ENCODE measurements around the gene MCF2L.

MCF2L gene

DNA sequence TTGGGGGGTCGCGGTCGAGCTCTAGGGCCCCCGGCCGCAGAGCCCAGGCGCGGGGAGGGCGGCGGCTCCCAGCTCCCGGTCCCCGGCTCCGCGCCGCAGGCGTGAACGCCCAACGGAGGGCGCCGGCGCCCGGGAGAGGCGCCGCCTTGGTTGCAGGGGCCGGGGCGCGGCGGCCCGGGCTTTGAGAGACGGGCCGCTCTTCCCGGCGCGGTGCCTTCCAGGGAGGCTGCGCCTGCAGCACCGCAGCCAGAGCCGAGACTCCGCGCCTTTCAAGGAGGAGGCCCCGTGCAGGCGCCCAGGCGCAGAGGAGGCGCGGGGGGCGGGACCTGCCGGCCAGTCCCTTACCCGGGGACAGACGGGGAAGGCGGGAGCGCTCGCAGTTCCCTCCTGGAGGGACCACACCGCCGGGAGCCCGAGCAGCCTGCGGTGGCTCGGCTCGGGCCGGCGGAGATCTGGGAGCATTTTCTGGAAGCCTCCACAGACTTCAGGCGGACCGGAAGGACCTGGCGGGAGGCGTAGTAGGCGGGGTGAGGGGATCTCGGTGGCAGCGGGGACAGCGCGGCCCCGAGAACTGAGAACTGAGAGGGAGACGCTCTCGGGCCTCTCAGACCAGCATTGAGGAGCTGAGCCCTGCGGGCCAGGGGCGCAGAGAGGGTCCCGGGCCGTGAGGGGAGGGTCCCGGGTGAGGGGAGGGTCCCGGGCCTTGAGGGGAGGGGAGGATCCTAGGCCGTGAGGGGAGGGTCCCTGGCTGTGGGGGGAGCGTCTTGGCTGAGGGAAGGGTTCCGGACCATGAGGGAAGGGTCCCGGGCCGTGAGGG lies 25.5 kb upstream of the MCF2L start:
- DNase-seq (ENCODE audit: extremely low spot score, insufficient read length, low read depth) (no peak), FAIRE-seq (no peak)

DNA sequence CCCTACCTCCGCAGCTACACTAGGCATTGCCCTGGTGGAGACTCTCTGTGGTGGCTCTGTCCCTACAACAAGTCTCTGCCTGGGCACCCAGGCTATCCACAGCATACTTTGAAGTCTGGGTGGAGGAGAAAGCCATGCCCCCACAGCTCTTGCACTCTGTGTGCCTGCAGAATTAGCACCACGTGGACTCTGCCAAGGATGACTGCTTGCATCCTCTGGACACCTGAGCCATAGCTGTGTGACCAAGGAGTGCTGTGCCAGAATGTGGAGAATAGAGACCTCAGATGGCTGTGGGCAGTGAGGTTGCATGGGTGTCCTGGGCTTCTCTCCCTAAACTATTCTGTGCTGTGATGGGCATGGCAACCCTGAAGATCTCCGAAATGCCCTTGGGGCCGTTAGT lies 21.2 kb upstream of the MCF2L start:
- FAIRE-seq (no peak), DNase-seq (ENCODE audit: extremely low spot score, insufficient read length, low read depth) (no peak)

DNA sequence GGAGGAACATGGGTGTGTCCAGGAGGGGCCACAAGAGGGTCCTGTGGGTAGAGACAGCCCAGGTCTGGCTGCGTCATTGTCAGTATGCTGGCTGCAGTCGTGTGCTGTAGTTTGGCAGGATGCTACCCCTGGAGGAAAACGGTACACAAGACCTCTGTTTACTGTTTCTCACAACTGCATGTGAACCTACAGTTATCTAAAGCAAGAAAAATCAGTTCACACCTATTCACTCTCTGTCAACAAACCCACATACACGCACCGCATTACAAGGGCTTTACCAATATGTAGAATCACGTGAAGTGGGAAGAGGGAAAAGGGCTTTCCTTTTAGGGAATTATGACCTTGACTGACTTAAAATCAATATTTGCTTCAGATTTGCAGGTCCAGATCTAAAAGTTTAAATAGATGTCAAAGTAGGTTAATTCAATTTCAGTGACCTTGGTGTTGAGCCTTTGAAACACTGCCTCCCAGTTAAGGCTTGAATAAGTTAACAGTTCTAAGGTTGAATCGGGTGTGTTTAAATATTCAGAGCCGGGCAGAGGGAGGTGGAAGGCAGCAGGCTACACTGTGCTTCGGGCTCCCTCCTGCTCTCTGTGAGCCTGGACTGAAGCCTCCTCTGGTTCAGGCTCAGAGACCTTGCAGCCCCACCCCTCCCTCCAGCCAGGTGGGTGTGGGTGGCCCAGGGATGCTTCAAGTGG lies 17.2 kb upstream of the MCF2L start:
- no peak for DNase-seq (ENCODE audit: extremely low spot score, insufficient read length, low read depth)
- no peak for FAIRE-seq

DNA sequence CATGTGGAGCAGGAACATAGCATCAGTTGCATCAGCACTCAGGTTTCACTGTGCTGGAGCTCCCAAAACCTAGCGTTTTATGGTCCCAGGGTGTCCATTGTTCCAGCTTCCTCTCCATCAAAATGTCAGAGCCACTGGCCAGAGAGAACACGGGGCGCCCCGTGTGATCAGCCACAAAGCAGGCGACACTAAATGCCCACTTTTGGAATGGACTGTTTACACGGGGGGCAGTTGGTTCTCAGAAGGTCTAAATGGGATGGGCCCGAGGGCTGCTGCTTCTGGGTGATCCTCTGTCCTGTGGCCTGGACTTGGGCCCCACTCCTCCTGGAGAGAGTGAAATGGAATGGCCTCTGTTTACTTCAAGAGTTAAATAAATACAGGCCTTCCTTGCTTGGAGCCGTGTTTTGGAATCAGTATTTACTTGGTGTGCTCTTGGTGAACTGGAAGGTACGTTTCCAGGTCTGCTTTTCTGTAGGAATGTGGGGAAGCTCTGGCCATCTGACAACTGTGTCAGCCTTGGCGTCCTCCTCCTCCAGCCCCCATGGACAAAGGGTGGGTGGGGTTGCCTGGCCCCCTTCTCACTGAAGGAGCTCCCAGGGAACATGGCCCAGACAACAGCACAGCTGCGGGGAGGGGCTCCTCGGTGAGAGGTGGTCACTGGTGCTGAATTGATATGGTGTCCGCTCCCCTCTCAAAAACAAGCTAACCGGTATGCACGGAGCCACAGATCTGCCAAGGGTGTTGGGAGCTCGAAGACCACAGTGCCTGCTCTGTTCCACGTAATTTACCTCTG lies 16.1 kb upstream of the MCF2L start:
- FAIRE-seq (no peak), DNase-seq (ENCODE audit: extremely low spot score, insufficient read length, low read depth) (no peak)

DNA sequence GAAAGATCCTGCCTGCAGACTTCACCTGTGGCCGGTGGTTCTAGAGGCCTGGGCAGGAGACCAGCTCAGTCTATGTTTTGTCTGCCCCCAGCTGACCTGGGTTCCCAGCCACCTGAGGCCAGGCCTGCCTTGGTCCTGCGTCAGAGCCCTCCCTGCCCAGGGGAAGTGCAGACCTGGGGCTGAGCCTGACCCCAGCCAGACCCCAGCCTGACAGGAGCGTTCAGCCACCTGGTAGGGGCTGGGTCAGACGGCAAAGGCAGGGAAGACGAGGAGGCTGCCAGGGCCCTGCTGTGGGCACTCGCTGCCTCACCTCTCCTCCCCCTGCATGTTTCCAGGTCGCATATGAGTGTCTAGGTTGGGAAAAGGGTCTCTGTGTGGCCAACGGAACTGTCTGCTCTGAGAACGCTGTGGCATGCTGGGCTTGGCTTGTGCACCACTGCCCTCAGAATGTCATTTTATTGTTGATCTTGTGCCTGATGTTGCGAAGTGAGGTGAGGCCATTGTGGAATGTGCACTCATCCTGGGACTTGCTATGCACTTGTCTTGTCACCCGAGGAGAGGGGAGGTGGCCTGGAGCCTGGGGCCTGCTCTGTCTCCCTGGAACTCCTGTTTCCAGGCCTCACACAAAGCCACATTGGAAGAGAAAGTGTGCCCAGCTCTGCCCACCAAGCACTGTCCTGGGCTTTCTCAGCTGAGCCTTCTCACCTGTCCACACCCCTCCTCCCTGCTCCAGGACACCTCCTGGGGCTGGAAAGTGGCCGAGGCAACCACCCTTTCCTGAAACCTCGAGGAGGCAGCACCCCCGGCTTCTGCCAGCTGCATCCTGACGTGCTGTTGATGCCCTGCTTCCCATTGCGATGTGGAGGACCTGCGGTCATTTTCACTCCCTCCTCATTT lies 15.2 kb upstream of the MCF2L start:
- FAIRE-seq (no peak), DNase-seq (ENCODE audit: extremely low spot score, insufficient read length, low read depth) (no peak)

DNA sequence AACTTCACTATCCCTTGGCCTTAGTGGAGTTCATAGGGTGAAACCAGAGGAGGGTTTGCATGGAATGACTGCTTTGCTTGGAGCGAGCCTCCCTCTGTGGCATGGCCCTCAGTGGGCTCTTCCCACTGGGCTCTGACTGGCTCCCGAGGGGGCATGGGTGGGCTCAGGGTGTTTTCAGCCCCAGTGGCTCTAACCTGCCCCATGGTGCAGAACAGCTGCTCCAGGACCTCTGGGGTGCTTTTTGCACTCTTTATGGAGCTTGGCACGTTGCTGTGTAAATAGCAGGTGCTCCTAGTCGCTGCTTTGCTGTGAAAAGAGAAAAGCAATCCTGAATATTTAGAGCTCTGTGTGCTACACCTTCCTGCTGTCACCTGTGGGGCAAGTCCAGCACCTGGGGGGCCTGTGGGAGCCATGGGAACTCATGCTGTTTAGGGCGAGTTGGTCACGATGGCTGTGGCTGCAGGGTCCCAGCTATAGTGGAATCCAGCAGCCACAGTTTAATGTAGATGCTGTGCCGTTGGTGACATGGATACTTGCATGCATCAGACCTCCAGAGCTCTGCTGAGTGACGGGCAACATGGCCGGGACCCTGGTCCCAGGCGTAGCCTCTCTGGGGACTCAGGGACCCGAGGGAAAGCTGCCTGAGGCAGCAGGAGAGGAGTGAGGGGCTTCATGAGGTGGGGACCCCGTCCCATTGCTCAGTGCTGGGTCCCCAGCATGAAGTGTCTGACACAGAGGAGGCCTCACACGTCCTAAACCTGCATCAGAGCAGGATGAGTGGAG lies 14.3 kb upstream of the MCF2L start:
- DNase-seq (ENCODE audit: extremely low spot score, insufficient read length, low read depth) (no peak), FAIRE-seq (no peak)

DNA sequence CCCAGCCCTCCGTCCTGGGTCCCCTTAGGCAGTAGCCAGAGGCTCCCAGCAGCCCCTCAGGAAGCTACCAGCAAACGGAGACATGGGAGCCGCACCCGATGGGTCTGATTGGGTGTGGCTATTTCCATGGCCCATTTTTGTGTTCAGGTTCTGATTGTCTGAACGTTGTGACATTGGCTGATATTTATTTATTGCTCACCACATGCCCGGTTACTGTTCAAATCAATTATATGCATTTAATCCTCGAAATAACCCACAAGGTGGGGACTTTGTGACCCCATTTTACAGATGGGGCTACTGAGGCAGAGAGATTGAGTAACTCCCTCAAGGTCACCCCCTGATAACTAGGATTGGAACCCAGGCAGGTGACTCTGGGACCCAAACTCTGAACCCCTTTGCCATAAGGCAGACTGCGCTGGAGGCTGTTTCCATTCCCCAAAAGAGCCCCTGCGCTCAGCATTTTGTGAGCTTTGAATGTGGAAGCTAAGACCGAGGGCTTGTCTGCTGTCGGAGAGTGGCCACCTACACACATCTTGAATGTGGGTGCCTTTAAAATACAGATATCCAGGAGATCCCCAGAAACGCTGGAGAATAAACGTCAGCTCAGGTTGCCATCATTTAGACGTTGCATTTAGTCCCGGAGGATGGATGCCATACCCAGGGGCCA lies 13.6 kb upstream of the MCF2L start:
- FAIRE-seq (no peak), DNase-seq (ENCODE audit: extremely low spot score, insufficient read length, low read depth) (no peak)

DNA sequence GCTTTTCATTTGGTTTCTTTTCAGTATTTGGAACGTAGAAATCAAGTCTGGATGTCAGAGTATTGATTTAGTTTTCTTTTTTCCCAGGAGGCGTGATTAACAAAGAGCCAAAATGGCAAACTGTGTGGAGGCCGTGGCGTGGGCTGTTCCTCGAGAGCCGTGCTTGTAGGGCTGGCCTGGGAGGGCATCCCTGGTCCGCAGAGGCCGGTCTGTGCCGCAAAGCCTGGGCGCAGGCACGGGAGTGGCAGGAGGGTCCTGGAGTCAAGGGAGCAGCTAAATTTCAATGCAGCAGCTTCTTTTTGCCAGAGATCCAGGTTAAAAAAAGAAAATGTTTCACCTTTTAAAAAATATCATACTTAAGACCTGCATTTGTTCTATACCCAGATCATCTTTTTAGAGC lies 13.1 kb upstream of the MCF2L start:
- no peak for DNase-seq (ENCODE audit: extremely low spot score, insufficient read length, low read depth)
- no peak for FAIRE-seq

DNA sequence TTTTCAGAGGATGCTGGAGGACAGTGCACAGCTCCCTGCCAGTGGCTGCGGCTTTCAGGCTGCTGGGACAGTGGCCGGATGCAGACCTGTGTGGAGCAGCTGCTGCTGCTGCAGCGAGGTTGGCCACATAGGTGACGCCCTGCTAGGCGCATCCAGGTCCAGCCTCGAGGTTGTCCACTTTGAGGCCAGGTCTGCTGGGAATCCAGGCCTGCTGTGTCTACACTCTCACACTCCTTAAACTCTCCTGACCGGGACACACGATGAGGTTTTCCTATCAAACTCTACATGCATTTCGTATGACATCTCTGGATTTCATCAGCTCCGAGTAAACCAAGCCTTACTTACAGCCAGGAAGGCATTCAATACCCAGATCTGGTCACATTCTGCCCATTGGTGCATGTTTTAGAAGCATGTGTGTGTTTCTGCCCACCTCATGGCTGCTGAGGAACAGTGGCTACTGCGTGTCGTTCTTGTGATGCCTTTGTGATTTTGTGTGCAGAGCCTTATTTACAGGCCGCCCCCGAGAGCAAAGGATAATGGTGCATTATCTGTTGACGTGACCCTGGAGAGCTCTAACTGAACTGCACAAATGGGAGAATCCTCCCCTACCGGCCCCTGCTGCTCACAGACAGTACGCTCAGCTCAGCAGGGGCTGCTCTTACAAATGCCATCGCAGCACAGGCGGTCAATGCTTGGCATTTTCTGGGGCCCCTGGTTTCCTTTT lies 12.3 kb upstream of the MCF2L start:
- no peak for FAIRE-seq

DNA sequence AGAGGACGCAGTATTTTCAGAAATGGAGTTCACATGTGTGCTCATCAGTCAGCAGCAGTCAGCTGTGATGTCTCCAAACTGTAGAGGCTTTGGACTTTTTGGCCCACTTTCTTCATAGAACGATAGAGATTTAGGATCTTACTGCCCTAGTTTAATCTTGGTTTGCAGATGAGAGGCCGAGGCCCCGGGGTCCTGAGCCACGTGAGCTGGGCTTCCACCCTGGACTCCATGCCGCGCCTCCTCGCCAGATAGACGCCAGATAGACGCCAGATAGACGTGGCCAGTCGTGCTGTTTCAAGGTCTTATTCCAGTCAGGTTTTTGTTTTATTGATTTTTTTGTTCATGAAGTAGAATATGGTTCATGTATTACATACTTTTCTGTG lies 11.7 kb upstream of the MCF2L start:
- FAIRE-seq (no peak), DNase-seq (ENCODE audit: extremely low spot score, insufficient read length, low read depth) (no peak)

More for the DNA sequence above, 12.3 kb upstream of the MCF2L start:
- DNase-seq (ENCODE audit: extremely low spot score, insufficient read length, low read depth), result no peak

DNA sequence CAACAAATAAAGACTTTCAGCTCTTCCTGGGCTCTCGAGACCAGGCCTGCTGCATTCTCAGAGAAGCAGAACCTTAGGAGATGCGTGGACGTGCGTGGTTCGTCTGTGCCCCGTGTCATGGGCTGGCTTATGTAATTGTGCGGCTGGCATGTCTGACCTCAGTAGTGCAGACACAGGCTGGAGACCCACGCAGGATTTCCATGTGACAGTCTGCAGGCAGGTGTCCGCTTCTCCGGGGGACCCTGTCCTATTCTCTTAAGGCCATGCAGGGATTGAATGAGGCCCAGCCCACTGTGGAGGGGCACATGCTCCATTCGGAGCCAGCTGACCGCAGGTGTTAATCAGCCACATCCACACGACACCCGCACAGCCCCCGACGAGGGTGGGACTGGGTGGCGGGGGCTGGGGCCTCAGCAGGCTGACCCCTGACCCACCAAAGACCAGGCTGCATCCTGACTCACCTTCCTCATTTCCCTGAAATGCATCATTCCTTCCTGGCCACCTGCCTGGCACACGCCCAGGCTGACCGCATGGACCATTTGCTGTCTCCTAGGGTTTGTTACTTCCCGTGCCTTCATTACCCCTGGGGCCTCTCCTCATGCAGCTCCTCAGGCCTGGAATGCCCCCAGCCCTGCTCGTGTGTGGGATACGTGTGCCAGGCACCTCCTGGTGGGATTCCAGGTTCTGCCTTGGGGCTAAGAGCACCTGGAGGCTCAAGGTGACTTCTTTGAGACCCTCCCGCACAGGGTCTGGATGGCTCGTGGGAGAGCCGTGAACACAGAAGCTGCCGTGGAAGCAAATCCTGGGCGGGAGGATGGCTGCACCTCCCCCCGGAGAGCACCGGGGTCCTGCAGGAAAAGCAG lies 10.7 kb upstream of the MCF2L start:
- FAIRE-seq (no peak), DNase-seq (ENCODE audit: extremely low spot score, insufficient read length, low read depth) (no peak)

DNA sequence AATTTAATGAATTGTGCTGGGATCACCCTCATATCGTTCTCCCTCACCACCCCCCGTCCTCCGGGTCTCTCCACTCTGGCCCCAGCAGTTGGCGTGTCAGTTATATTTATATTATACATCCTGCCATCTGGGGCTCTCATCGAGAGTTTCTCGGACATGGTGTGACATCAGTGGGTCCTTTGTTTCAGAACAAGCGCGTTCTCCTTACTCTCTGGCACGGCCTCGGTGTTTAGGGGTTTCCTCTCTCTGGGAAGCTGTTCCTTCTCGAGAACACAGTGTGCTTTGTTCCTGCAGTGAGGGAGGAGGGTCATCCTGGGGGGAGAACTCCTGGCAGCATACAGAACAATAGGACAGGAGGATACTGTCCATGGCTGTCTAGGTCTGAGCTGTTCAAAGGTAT lies 9.8 kb upstream of the MCF2L start:
- FAIRE-seq (no peak), DNase-seq (ENCODE audit: extremely low spot score, insufficient read length, low read depth) (no peak)

DNA sequence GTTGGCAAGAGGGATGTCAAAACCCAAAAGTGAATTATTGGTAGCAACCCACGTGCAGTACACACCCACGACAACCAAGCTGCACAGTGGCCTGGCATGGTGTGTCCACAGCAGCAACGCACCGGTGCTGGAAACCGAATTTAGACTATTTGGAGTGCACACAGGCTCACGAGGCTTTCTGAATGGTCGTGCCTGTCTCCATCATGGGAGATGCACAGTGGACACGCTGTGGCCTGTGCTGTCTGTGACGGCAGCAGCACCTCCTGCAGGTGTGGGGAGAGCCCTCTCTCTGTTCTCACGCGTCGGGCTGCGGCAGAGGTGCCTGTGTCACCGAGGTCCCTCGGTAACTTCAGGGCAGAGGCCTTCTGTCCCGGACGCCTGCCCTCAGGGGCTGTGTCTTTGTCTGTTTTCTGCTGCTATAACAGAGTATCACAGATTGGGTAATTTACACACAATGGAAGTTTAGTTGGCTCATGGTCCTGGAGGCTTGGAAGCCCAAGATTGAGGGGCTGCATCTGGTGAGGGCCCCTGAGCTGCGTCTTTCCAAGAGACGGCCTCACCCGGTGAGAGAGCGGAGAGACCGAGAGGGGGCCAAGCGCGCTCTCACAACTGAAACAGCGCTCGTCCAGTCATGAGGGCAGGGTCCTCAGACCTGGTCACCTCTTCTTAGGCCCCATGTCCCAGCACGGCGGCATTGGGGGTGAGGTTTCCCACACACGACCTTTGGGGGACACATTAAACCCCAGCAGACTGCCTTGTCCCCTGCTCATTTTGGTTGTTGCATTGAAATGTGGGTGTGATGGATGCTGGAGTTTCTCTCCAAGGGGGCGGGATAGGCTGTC lies 9.1 kb upstream of the MCF2L start:
- FAIRE-seq (no peak), DNase-seq (ENCODE audit: extremely low spot score, insufficient read length, low read depth) (no peak)

DNA sequence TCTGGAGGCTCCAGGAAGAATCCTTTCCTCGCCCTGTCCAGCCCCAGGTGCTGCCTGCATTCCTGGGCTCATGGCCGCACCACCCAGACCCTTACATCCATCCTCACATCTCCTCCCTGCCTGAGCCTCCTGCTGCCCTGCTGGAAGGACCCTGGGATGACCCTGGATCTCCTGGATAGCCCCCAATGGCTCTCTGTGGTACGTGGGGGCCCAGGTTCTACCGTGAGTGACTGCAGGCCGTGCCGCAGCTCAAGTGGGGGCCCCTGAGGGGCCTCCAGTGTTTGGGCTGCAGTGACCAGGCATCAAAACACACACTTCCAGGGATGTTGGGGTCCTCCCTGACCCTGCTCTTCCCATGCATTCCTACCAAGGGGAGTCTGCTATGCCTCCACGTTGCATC lies 8.3 kb upstream of the MCF2L start:
- DNase-seq (ENCODE audit: extremely low spot score, insufficient read length, low read depth), result no peak
- no peak for FAIRE-seq

DNA sequence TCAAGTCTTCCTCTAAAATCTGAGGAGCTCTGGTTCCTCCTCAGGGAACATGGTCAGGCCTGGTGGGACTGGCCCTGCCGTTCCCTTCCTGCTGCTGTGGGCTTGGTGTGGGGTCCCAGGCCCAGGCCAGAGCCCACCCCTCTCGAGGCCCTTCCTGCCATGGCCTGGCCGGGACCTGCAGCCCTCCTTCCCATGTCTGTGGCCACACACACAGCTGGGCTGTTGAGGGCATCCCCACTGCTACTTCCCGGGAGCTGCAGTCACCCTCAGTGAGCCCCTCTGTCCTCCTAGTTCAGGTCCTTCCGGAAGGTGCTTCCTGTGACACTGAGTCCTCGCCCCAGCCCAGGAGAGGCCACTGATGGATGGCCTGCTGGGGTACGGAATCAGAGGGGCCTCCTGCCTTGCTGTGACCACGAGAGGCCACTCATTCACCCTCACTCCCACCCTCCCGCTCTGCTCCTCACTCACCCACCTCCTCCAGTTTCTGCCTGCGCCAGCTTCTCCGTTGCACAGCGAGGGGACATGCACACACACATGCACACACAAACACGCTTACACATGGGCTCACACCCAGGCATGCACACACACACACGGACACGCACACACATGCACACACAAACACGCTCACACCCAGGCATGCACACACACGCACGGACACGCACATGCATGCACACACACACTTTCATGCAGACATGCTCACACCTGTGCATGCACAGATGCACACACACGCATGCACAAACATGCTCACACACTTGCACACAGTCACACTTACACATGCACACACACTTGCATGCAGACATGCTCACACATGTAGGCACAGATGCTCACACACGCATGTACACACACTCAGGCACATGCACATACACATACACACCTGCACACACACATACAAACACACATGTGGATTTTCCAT lies 7.3 kb upstream of the MCF2L start:
- DNase-seq (ENCODE audit: extremely low spot score, insufficient read length, low read depth), result no peak
- no peak for FAIRE-seq
